HUES6 (cell line): ENCODE measurements around the gene GP1BB.

Experiments
- H3K27ac ChIP-seq: 2 replicates; pipeline ENCODE4 v1.7.0; 2013; ENCODE audit warnings: low read depth, mild to moderate bottlenecking, low read length, inconsistent platforms
- H3K27me3 ChIP-seq: 2 replicates; pipeline ENCODE4 v1.6.1; 2013; ENCODE audit warnings: low read length; ENCODE audit not compliant: control insufficient read depth, insufficient read depth
- H3K36me3 ChIP-seq: 2 replicates; pipeline ENCODE4 v1.6.1; 2013; ENCODE audit warnings: low read length; ENCODE audit not compliant: control insufficient read depth, insufficient read depth
- H3K4me1 ChIP-seq: 2 replicates; pipeline ENCODE4 v1.6.1; 2013; ENCODE audit warnings: low read length; ENCODE audit not compliant: control insufficient read depth, insufficient read depth
- H3K4me3 ChIP-seq: 2 replicates; pipeline ENCODE4 v1.5.1; 2013; ENCODE audit warnings: low read depth, low read length
- H3K9ac ChIP-seq: one replicate; pipeline ENCODE4 v1.6.1; 2013; ENCODE audit warnings: mild to moderate bottlenecking, low read length
- H3K9me3 ChIP-seq: 2 replicates; pipeline ENCODE4 v1.6.1; 2013; ENCODE audit warnings: low read depth, low read length; ENCODE audit not compliant: control insufficient read depth, insufficient read depth

Gene GP1BB

GRCh38 chr22:19716041-19716828 lies 7.1 kb upstream of the GP1BB start:
- no peaks in the 10 kb centered on the region for H3K9me3 ChIP-seq
- no peak overlapping the region for H3K27ac ChIP-seq
- no peak overlapping the region for H3K9ac ChIP-seq
- H3K36me3 ChIP-seq: peaks cover 7% of the 10 kb centered on the region; the same call in 1 of the 2 replicates
- peaks cover 18% of the 10 kb centered on the region for H3K4me1 ChIP-seq
- no peak overlapping the region for H3K4me3 ChIP-seq
- H3K27me3 ChIP-seq: peaks cover 78% of the 10 kb centered on the region

- Histone ChIP-seq H3K9ac (no peak overlapping the region), H3K9me3 (no peaks in the 10 kb centered on the region)
Observed at GRCh38 chr22:19716829-19717105, 6.6 kb upstream of the GP1BB start.

GRCh38 chr22:19717181-19717580 lies 6.2 kb upstream of the GP1BB start:
- H3K27me3 ChIP-seq: peaks cover 88% of the 10 kb centered on the region

More at GRCh38 chr22:19716829-19717105, 6.6 kb upstream of the GP1BB start:
- peaks cover 7% of the 10 kb centered on the region; the same call in 1 of the 2 replicates for H3K36me3 ChIP-seq
- no peak overlapping the region for H3K4me3 ChIP-seq
- peaks cover 23% of the 10 kb centered on the region for H3K4me1 ChIP-seq
- no peak overlapping the region for H3K27ac ChIP-seq
- peaks cover 84% of the 10 kb centered on the region for H3K27me3 ChIP-seq

GRCh38 chr22:19717691-19718455 lies 5.5 kb upstream of the GP1BB start:
- H3K4me1 ChIP-seq: peaks cover 32% of the 10 kb centered on the region
- peak overlapping the region; percentile 74 for H3K4me3 ChIP-seq
- peaks cover 93% of the 10 kb centered on the region for H3K27me3 ChIP-seq
- H3K9me3 ChIP-seq: no peaks in the 10 kb centered on the region
- no peak overlapping the region for H3K27ac ChIP-seq
- peaks cover 7% of the 10 kb centered on the region; the same call in 1 of the 2 replicates for H3K36me3 ChIP-seq
- peak overlapping the region; percentile 38 for H3K9ac ChIP-seq

More at GRCh38 chr22:19717181-19717580, 6.2 kb upstream of the GP1BB start:
- Histone ChIP-seq H3K36me3 (peaks cover 7% of the 10 kb centered on the region; the same call in 1 of the 2 replicates), H3K9ac (no peak overlapping the region), H3K4me3 (no peak overlapping the region), H3K9me3 (no peaks in the 10 kb centered on the region), H3K27ac (no peak overlapping the region), H3K4me1 (peaks cover 25% of the 10 kb centered on the region)

GRCh38 chr22:19718456-19719049 lies 4.8 kb upstream of the GP1BB start:
- Histone ChIP-seq H3K4me1 (peaks cover 37% of the 10 kb centered on the region), H3K4me3 (peak overlapping the region; percentile 74), H3K27ac (no peak overlapping the region), H3K9ac (peak overlapping the region; percentile 38), H3K9me3 (no peaks in the 10 kb centered on the region), H3K27me3 (peaks cover 93% of the 10 kb centered on the region), H3K36me3 (peaks cover 7% of the 10 kb centered on the region; the same call in 1 of the 2 replicates)

- H3K27me3 ChIP-seq: peaks cover 93% of the 10 kb centered on the region
Observed at GRCh38 chr22:19719050-19719482, 4.3 kb upstream of the GP1BB start.

GRCh38 chr22:19719488-19720021 lies 3.8 kb upstream of the GP1BB start:
- Histone ChIP-seq H3K4me1 (peaks cover 39% of the 10 kb centered on the region), H3K36me3 (peaks cover 7% of the 10 kb centered on the region; the same call in 1 of the 2 replicates), H3K27ac (no peak overlapping the region), H3K4me3 (no peak overlapping the region), H3K27me3 (peaks cover 96% of the 10 kb centered on the region), H3K9me3 (no peaks in the 10 kb centered on the region), H3K9ac (no peak overlapping the region)

More at GRCh38 chr22:19719050-19719482, 4.3 kb upstream of the GP1BB start:
- Histone ChIP-seq H3K27ac (no peak overlapping the region), H3K4me1 (peaks cover 35% of the 10 kb centered on the region), H3K36me3 (peaks cover 7% of the 10 kb centered on the region; the same call in 1 of the 2 replicates), H3K9ac (no peak overlapping the region), H3K4me3 (peak overlapping the region; percentile 74), H3K9me3 (no peaks in the 10 kb centered on the region)

- Histone ChIP-seq H3K9ac (no peak overlapping the region), H3K27me3 (peaks cover 96% of the 10 kb centered on the region), H3K4me1 (peaks cover 36% of the 10 kb centered on the region), H3K27ac (no peak overlapping the region), H3K36me3 (peaks cover 7% of the 10 kb centered on the region; the same call in 1 of the 2 replicates), H3K9me3 (no peaks in the 10 kb centered on the region), H3K4me3 (no peak overlapping the region)
Observed at GRCh38 chr22:19720150-19720827, 3.0 kb upstream of the GP1BB start.

- Histone ChIP-seq H3K4me3 (no peak overlapping the region), H3K27ac (no peak overlapping the region), H3K9me3 (no peaks in the 10 kb centered on the region), H3K36me3 (peaks cover 7% of the 10 kb centered on the region; the same call in 1 of the 2 replicates), H3K9ac (no peak overlapping the region), H3K27me3 (peaks cover 97% of the 10 kb centered on the region), H3K4me1 (peaks cover 36% of the 10 kb centered on the region)
Observed at GRCh38 chr22:19720999-19721329, 2.4 kb upstream of the GP1BB start.

- H3K27ac ChIP-seq: no peak overlapping the region
- peaks cover 36% of the 10 kb centered on the region for H3K4me1 ChIP-seq
- H3K9ac ChIP-seq: no peak overlapping the region
- peaks cover 97% of the 10 kb centered on the region for H3K27me3 ChIP-seq
- H3K9me3 ChIP-seq: no peaks in the 10 kb centered on the region
- peak overlapping the region; percentile 63 for H3K4me3 ChIP-seq
- peaks cover 7% of the 10 kb centered on the region; the same call in 1 of the 2 replicates for H3K36me3 ChIP-seq
Observed at GRCh38 chr22:19721330-19722177, 1.8 kb upstream of the GP1BB start.
